ENCODE results near the gene UNKL.

UNKL gene

DNA sequence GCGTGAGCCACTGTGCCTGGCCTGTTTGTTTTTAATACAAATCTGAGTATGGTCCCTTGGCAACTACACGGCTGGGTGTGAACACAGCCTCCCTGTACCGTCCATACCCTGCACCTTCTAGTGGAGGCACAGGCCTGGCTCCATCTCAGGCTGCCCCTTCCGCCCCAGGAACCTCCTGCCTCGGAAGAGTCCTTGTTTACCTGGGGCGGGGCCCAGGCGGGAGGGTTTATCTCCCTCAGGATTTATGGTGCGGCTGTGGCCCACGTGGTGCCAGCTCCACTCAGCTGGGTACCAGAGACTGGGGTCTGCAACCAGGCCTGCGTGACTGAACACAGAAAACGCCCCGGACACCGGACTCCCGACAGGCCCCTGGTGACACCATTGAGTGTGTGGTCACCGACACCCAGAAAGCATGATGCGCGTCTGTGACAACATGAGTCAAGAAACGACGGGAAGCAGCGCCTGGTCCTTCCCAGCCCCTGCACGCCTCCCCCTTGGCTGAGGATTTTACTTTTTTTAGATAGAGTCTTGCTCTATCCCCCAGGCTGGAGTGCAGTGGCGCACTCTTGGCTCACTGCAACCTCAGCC lies 19.0 kb downstream of the UNKL start:
- TF ChIP-seq TCF12 (IDR thresholded peaks at IDR 0.05; ENCODE audit: low read depth) (no peak), YY1 (IDR thresholded peaks at IDR 0.05; ENCODE audit: low read depth) (no peak), ZBTB7A (IDR thresholded peaks at IDR 0.05; ENCODE audit: low read depth) (no peak), FOXM1 (IDR thresholded peaks at IDR 0.05; ENCODE audit: borderline replicate concordance, low read depth) (no peak), CREB1 (IDR thresholded peaks at IDR 0.05; ENCODE audit: low read depth) (no peak), TEAD4 (IDR thresholded peaks at IDR 0.05) (no peak), EP300 (IDR thresholded peaks at IDR 0.05; ENCODE audit: borderline replicate concordance) (no peak), RAD21 (IDR thresholded peaks at IDR 0.05; ENCODE audit: low read depth) (no peak), NFIC (IDR thresholded peaks at IDR 0.05) (no peak), REST (IDR thresholded peaks at IDR 0.05; ENCODE audit: low read depth) (no peak), CEBPB (IDR thresholded peaks at IDR 0.05) (no peak), TAF1 (IDR thresholded peaks at IDR 0.05; ENCODE audit: low read depth) (no peak), MAX (IDR thresholded peaks at IDR 0.05) (no peak), EGR1 (IDR thresholded peaks at IDR 0.05) (no peak)
- TF ChIP-seq, protein P1, sequence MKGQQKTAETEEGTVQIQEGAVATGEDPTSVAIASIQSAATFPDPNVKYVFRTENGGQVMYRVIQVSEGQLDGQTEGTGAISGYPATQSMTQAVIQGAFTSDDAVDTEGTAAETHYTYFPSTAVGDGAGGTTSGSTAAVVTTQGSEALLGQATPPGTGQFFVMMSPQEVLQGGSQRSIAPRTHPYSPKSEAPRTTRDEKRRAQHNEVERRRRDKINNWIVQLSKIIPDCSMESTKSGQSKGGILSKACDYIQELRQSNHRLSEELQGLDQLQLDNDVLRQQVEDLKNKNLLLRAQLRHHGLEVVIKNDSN (IDR thresholded peaks at IDR 0.05) = no peak

DNA sequence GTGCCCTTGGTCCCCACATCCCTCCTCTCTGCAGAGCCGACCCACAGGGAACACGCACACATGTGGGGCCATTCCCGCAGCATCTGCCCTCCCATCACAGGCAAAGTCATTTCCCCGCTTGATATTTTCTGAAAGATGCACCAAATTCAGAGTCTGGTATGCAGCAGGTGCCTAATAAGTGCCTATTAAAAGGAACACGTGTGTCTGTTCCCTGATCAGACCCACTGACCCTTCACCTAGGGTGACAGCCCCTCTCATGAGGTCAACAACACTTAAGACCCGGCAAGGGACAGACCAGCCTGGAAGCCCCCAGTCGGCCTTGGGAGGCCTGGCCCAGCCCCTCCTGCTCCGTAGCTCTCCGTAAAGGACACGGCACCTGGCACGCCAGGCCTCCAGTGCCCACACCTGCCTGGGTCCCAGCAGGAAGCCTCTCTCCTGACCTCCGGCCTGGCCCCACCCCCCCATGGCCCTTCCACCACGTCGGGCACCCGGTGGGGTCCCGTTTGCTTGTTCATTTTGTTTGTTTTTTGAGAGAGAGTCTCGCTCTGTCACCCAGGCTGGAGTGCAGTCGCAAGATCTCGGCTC lies 20.0 kb downstream of the UNKL start:
- TF ChIP-seq NFIC (IDR thresholded peaks at IDR 0.05) (no peak), CEBPB (IDR thresholded peaks at IDR 0.05) (no peak), RAD21 (IDR thresholded peaks at IDR 0.05; ENCODE audit: low read depth) (no peak), FOXM1 (IDR thresholded peaks at IDR 0.05; ENCODE audit: borderline replicate concordance, low read depth) (no peak), EGR1 (IDR thresholded peaks at IDR 0.05) (no peak), REST (IDR thresholded peaks at IDR 0.05; ENCODE audit: low read depth) (no peak), TAF1 (IDR thresholded peaks at IDR 0.05; ENCODE audit: low read depth) (no peak), YY1 (IDR thresholded peaks at IDR 0.05; ENCODE audit: low read depth) (no peak), TEAD4 (IDR thresholded peaks at IDR 0.05) (no peak), CREB1 (IDR thresholded peaks at IDR 0.05; ENCODE audit: low read depth) (no peak), EP300 (IDR thresholded peaks at IDR 0.05; ENCODE audit: borderline replicate concordance) (no peak), ZBTB7A (IDR thresholded peaks at IDR 0.05; ENCODE audit: low read depth) (no peak), TCF12 (IDR thresholded peaks at IDR 0.05; ENCODE audit: low read depth) (no peak)
- TF ChIP-seq, protein P1 (IDR thresholded peaks at IDR 0.05) = no peak

DNA sequence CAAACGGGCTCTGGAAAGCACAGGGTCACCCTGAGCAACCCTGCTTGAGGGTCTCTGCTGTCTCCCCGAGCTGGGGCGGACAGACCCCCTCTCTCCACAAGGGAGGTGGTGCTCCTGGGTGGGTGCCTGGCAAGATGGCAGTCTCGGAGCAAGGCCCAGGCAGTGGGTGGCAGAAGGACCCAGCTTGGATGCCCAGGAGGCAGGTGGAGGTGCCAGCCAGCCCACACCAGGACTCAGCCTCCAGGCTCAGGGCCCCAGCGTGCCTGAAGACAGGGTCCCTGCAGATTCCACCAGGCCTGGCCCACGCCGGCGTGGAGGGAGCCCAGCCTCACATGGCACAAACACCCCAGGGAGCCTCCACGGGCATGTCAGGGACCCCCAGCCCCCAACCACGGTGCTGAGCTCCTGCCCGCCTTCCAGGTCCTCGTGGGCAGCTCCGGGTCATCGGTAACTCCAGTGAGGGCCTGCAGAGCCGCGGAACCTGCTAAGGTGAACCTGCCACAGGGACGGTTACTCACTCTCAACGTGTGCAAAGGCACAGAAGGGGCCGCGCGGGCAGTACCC lies 20.8 kb downstream of the UNKL start:
- TF ChIP-seq RAD21 (IDR thresholded peaks at IDR 0.05; ENCODE audit: low read depth) = no peak
- no peak for TF ChIP-seq ZBTB7A (IDR thresholded peaks at IDR 0.05; ENCODE audit: low read depth)
- no peak for TF ChIP-seq YY1 (IDR thresholded peaks at IDR 0.05; ENCODE audit: low read depth)
- TF ChIP-seq, protein P1 (IDR thresholded peaks at IDR 0.05) = no peak
- no peak for TF ChIP-seq EP300 (IDR thresholded peaks at IDR 0.05; ENCODE audit: borderline replicate concordance)
- TF ChIP-seq CREB1 (IDR thresholded peaks at IDR 0.05; ENCODE audit: low read depth) = no peak
- no peak for TF ChIP-seq TCF12 (IDR thresholded peaks at IDR 0.05; ENCODE audit: low read depth)
- TF ChIP-seq EGR1 (IDR thresholded peaks at IDR 0.05) = no peak
- no peak for TF ChIP-seq TEAD4 (IDR thresholded peaks at IDR 0.05)
- TF ChIP-seq REST (IDR thresholded peaks at IDR 0.05; ENCODE audit: low read depth) = no peak
- TF ChIP-seq TAF1 (IDR thresholded peaks at IDR 0.05; ENCODE audit: low read depth) = no peak
- TF ChIP-seq FOXM1 (IDR thresholded peaks at IDR 0.05; ENCODE audit: borderline replicate concordance, low read depth) = no peak
- TF ChIP-seq CEBPB (IDR thresholded peaks at IDR 0.05) = no peak
- TF ChIP-seq MAX (IDR thresholded peaks at IDR 0.05) = no peak
- TF ChIP-seq NFIC (IDR thresholded peaks at IDR 0.05) = no peak

Measured in Ishikawa (cell line).